Mesothelial cell of epicardium (in vitro differentiated cells): ENCODE results near the gene WWOX. TPM values are rescaled to one million over a fixed set of nuclear protein-coding genes. Genes with fewer than 3 reads are reported as not detected.

Source experiments
- DNase-seq, 2 experiments: peaks; one replicate each; pipeline ENCODE4 v3.0.0; 2021; ENCODE audit warnings: low spot score in 2 of 2; ENCODE audit not compliant: unreplicated experiment in 2 of 2
- H3K27ac Mint-ChIP-seq: 2 replicates; pipeline ENCODE4 v1.8.0; 2021; ENCODE audit warnings: mixed read lengths
- H3K27me3 Mint-ChIP-seq: 2 replicates; pipeline ENCODE4 v1.8.0; 2021; ENCODE audit warnings: low read depth, mixed read lengths
- H3K36me3 Mint-ChIP-seq: 2 replicates; pipeline ENCODE4 v1.8.0; 2021; ENCODE audit warnings: mixed read lengths
- H3K4me1 Mint-ChIP-seq: 2 replicates; pipeline ENCODE4 v1.8.0; 2021; ENCODE audit warnings: mixed read lengths
- H3K4me3 Mint-ChIP-seq: 2 replicates; pipeline ENCODE4 v1.8.0; 2021; ENCODE audit warnings: mild to moderate bottlenecking, moderate library complexity, mixed read lengths
- H3K9me3 Mint-ChIP-seq: 2 replicates; pipeline ENCODE4 v1.8.0; 2021; ENCODE audit warnings: mixed read lengths
- total RNA-seq: library from RNA; stranded (reverse); gene quantifications from 3 replicates; pipeline ENCODE4 v1.2.1, GENCODE V29; 2021
- TF ChIP-seq, protein P1 (sequence below): fragments of 200-600 bp; sonication (generic); IDR thresholded peaks from one replicate; pipeline ENCODE4 v1.5.0; 2021; ENCODE audit warnings: antibody characterized with exemption; ENCODE audit not compliant: unreplicated experiment

The WWOX gene
- total RNA-seq, 1 donor from 2014 or later = 29.7 TPM

DNA sequence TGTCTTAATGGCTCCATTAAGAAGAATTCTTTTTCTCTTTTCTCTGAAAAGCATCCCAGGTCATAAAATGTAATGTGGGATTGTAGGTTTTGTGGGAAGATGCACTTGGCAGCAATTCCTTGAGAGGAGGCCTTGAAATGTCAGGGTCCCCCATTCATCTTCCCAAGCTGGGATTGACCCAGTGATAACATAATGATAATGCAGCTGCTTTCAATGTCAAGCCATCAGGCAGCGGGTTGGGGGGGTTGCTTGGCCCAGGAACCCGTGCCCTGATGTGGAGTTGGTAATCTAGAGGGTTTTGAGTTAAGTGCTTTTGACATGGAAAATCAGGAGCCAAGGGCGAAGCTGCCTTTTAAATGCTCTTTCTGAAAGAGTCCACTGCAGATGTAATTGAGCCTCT lies 484.0 kb downstream of the WWOX start:
- Mint-ChIP-seq H3K4me1 (no peaks in the 10 kb centered on the region), H3K36me3 (no peaks in the 10 kb centered on the region), H3K4me3 (no peak overlapping the region), H3K27me3 (no peaks in the 10 kb centered on the region), H3K27ac (no peak overlapping the region), H3K9me3 (no peaks in the 10 kb centered on the region)
- TF ChIP-seq, protein P1, sequence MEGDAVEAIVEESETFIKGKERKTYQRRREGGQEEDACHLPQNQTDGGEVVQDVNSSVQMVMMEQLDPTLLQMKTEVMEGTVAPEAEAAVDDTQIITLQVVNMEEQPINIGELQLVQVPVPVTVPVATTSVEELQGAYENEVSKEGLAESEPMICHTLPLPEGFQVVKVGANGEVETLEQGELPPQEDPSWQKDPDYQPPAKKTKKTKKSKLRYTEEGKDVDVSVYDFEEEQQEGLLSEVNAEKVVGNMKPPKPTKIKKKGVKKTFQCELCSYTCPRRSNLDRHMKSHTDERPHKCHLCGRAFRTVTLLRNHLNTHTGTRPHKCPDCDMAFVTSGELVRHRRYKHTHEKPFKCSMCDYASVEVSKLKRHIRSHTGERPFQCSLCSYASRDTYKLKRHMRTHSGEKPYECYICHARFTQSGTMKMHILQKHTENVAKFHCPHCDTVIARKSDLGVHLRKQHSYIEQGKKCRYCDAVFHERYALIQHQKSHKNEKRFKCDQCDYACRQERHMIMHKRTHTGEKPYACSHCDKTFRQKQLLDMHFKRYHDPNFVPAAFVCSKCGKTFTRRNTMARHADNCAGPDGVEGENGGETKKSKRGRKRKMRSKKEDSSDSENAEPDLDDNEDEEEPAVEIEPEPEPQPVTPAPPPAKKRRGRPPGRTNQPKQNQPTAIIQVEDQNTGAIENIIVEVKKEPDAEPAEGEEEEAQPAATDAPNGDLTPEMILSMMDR = no peak
- no peak for DNase-seq

DNA sequence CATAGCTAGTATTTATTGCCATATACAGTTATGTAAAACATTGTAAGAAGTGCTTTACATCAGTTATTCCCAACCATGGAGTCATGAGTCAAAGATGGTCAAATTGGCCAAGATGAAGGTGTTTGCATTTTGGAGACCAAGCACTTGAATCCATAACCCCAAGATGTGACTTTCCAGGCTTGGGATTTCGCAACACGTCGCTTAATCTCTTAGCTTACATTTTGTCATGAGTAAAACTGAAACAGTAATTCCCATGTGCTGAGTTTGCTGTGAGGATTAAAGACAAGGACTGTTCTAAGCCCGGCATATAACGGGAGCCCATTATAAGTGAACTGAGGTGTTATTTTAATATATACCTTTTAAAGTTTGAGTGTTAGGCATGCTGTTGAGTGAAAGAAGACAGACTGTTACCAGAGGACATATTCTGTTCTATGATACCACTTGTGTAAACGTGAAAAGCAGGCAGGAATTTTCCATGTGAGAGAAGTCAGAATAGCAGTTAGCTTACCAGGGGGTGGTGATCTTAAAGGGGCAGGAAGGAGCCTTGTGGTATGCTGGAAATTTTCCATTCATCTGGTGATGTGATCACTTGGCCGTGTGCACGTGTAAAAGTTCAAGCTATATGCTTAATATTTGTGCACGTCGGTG lies 484.9 kb downstream of the WWOX start:
- Mint-ChIP-seq H3K36me3 (no peaks in the 10 kb centered on the region), H3K27me3 (no peaks in the 10 kb centered on the region), H3K4me3 (no peak overlapping the region), H3K4me1 (no peaks in the 10 kb centered on the region), H3K9me3 (no peaks in the 10 kb centered on the region), H3K27ac (no peak overlapping the region)
- TF ChIP-seq, protein P1 = no peak
- no peak for DNase-seq

DNA sequence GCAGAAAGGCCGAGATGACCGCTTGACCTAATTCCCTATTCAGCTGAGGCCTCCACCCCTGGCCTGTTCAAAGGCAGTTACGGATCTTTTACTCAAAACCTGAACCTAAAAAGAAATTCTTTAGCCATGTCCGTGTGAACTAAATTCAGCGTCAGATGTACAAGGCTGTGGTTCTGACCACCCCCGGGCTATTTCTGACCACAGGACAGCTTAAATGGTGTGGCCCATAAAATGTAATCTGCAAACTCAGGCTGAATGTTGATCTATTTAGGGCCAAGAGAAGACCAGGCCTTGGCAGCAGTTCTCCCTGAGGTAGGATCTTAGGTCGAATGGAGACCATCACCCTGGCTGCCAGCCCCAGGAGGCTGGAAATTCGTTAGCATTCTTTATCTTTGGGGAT lies 485.5 kb downstream of the WWOX start:
- DNase-seq = no peak

DNA sequence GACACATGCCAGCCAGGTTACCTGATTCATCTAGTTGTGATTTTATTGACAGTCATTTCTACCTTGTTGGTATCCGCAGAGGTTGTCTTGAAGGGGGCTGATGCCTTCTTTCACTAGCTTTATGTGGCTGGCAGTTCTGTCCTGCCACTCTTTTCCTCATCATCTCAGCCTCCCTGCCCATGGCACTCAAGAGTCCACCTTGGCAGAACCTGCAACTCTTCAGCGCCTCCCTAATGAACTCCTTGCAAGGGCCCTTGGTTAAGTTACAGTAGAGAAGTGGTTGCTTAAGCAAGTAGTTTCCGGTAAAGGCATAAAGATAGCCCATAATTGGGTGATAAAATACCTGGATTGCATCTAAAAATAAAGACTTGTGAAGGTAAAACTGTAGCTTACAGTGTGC lies 489.9 kb downstream of the WWOX start:
- no peak for DNase-seq
- Mint-ChIP-seq H3K4me3 (no peak overlapping the region), H3K4me1 (no peaks in the 10 kb centered on the region), H3K27ac (no peak overlapping the region), H3K9me3 (no peaks in the 10 kb centered on the region), H3K36me3 (no peaks in the 10 kb centered on the region), H3K27me3 (no peaks in the 10 kb centered on the region)
- TF ChIP-seq, protein P1 = no peak

More for the DNA sequence above, 485.5 kb downstream of the WWOX start:
- H3K4me3 Mint-ChIP-seq = no peak overlapping the region
- no peaks in the 10 kb centered on the region for H3K4me1 Mint-ChIP-seq
- no peaks in the 10 kb centered on the region for H3K9me3 Mint-ChIP-seq
- no peaks in the 10 kb centered on the region for H3K27me3 Mint-ChIP-seq
- H3K36me3 Mint-ChIP-seq = no peaks in the 10 kb centered on the region
- no peak overlapping the region for H3K27ac Mint-ChIP-seq
- TF ChIP-seq, protein P1 = no peak

DNA sequence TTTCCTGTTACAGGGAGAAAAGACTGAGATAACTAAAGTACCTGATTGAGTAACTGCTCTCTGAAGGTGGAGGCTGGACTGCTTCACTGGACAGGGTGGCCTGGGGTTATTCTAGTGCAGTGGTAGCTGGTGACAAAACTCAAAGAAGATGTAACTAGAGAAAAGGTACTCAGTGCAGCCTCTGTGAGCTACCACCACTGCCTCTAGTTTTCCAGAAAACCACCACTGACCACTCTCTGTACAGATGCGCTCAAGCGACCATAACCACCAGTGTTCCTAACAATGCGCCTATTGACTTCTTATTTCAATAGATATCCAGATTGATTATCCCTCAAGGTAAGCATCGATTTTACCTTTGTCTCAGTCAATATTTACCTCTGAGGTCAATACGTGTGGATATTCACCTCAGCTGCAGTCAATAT lies 492.2 kb downstream of the WWOX start:
- Mint-ChIP-seq H3K27ac (no peak overlapping the region), H3K4me3 (no peak overlapping the region), H3K4me1 (no peaks in the 10 kb centered on the region), H3K36me3 (no peaks in the 10 kb centered on the region), H3K9me3 (no peaks in the 10 kb centered on the region), H3K27me3 (no peaks in the 10 kb centered on the region)
- TF ChIP-seq, protein P1 = no peak
- DNase-seq = no peak

DNA sequence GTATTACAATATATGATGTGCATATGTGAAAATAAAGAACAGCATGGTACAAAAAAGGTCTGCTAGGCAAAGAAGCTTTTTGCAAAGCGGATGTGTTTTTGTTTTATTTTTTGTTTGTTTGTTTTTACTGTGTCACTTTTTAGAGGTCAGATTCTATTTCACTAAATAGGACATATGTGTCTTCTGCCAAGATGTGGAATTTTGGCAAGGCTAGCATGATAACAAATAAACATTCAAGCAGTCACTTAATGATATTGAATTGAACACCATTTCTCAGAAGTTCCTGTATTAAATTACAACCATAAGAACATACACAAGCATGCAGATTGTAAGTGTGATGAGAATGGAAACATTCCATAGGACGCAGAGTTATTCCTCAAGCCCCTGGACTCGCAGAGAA lies 492.7 kb downstream of the WWOX start:
- no peak for DNase-seq
- Mint-ChIP-seq H3K27ac (no peak overlapping the region), H3K27me3 (no peaks in the 10 kb centered on the region), H3K9me3 (no peaks in the 10 kb centered on the region), H3K4me3 (no peak overlapping the region), H3K36me3 (no peaks in the 10 kb centered on the region), H3K4me1 (no peaks in the 10 kb centered on the region)
- TF ChIP-seq, protein P1 = no peak
